Measurements from ENCODE around the gene MINDY4. TPM values are rescaled to one million over a fixed set of nuclear protein-coding genes. Genes with fewer than 3 reads are reported as not detected.
A peak's percentile ranks its signal among the peaks of the same experiment; 100 is the strongest.

The MINDY4 gene
- total and polyA plus RNA-seq, 2 of the 4 experiments (the other 2 are of a cell fraction): 1.8 to 3.6 TPM

DNA sequence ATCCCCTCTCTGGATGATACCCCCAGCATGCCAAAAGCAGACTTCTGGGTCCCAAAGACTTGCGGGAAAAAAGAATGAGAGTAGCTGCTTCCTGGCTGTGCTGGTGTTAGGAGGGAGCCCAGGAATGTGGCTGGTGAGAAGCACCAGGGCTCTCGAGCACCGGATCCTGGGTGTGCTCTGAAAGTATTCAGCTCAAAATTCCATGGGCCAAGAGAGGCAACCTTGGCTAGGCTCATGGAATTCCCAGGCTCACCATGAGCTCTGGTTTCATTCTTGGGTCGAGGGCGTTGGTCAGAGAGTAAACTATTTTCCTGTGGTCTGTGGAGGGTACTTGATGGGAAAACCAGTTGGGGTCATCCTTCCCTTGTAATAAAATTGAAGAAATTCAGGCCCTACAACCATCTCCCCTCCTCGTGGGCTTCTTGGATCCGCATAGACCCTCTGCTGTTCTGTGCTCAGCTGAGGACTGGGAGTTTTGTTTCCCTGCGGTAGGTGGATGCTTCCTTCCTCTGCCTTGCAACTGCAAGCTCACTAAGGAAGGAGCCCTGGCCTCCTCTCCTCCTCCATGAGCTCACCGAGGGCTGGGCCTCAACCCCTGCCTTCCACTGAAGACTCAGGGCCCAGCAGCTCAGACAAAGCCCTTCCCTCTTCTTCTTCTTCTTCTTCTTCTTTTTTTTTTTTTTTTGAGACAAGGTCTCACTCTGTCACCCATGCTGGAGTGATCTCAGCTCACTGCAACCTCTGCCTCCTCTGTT lies 106.0 kb downstream of the MINDY4 start:
- no CpG with 5 or more reads among the region's 9 CpGs for WGBS, 2 experiments (ENCODE audit: extremely low coverage in 2 of 2, insufficient read length in 1 of 2)
- Histone ChIP-seq H4K91ac (ENCODE audit: insufficient read depth, low read depth, low read length) (no peak overlapping the region), H2AFZ (replicated peaks; ENCODE audit: low read length, poor library complexity) (peak overlapping the region; percentile 6), H3K14ac (replicated peaks; ENCODE audit: low read depth, low read length) (no peak overlapping the region), H3K9ac (ENCODE audit: low read depth, low read length) (no peak overlapping the region), H3K79me1 (ENCODE audit: low read depth in 1 of 2, low read length in 2 of 2) (no peaks in the 10 kb centered on the region), H3K9me3 (ENCODE audit: control insufficient read depth, insufficient read depth, low read length) (peaks cover 5% of the 10 kb centered on the region; the same call in 1 of the 2 replicates), H2AK9ac (replicated peaks; ENCODE audit: low read depth, low read length, poor library complexity) (peak overlapping the region; percentile 17), H2BK15ac (ENCODE audit: low read depth, low read length) (no peak overlapping the region), H3K4me3 (ENCODE audit: insufficient read depth, low read depth, low read length) (no peak overlapping the region), H2BK120ac (ENCODE audit: low read depth, low read length) (no peak overlapping the region), H3K56ac (ENCODE audit: extremely low read depth, insufficient read depth, low read length) (no peak overlapping the region), H2BK20ac (ENCODE audit: low read depth, low read length) (no peak overlapping the region), H2AK5ac (ENCODE audit: low read depth, low read length) (no peak overlapping the region), H3K36me3 (ENCODE audit: control insufficient read depth, insufficient read depth, low read length) (peaks cover 4% of the 10 kb centered on the region), H3K23ac (ENCODE audit: low read depth, low read length) (no peak overlapping the region), H2BK5ac (ENCODE audit: low read depth, low read length, poor library complexity, severe bottlenecking) (no peak overlapping the region), H4K20me1 (ENCODE audit: insufficient read depth, low read length) (no peaks in the 10 kb centered on the region), H3K27me3 (ENCODE audit: control insufficient read depth, insufficient read depth, low read length) (no peaks in the 10 kb centered on the region), H3K4me1 (ENCODE audit: control insufficient read depth, insufficient read depth, low read length) (0 out of 2 replicates have a peak, but pooled peaks cover 3% of the 10 kb centered on the region), H3K27ac (ENCODE audit: insufficient read depth, low read length) (no peak overlapping the region), H3K4ac (ENCODE audit: low read depth, low read length) (no peak overlapping the region), H4K8ac (ENCODE audit: low read depth in 2 of 2, low read length in 2 of 2) (no peak overlapping the region), H3K4me2 (ENCODE audit: low read depth, low read length) (no peak overlapping the region), H3K9me1 (ENCODE audit: insufficient read depth, low read length) (no peaks in the 10 kb centered on the region; the same call in 1 of the 2 replicates), H4K5ac (ENCODE audit: low read depth, low read length) (no peak overlapping the region), H3K18ac (ENCODE audit: low read depth, low read length) (no peak overlapping the region)
- ATAC-seq (ENCODE audit: low read depth) (peak; percentile 40; the same call in 1 of the 2 replicates), DNase-seq (no peak)
- POLR2A ChIA-PET (ENCODE audit: unreplicated experiment): no interaction called here
- CTCF ChIA-PET: interaction anchor here (0.9 kb wide), 1 partner anchor 10 kb away, joined by 3 read pairs; no protein-coding TSS in a partner anchor
- intact Hi-C loops (cut with micrococcal nuclease): no loop called here
- in situ Hi-C loops (cut with MboI; ENCODE audit: low sequenced_read_pairs): no loop called here
- dilution Hi-C loops (cut with HindIII; ENCODE audit: low sequenced_read_pairs, unreplicated experiment): no loop called here
- no TSS peak for BruUV-seq (replicated peaks)
- TF ChIP-seq RAD21 (IDR thresholded peaks at IDR 0.05; ENCODE audit: low read length) (no peak), MAZ (IDR thresholded peaks at IDR 0.05; ENCODE audit: borderline replicate concordance, low read depth, low read length) (no peak), BHLHE40 (IDR thresholded peaks at IDR 0.05; ENCODE audit: low read depth, low read length) (no peak), FOS (IDR thresholded peaks at IDR 0.05; ENCODE audit: low read depth, low read length) (no peak), CEBPB (IDR thresholded peaks at IDR 0.05; ENCODE audit: low read depth, low read length) (no peak), POLR2A (IDR thresholded peaks at IDR 0.05; ENCODE audit: low read depth, low read length) (no peak), CHD1 (IDR thresholded peaks at IDR 0.05; ENCODE audit: low read depth, low read length) (no peak), RCOR1 (IDR thresholded peaks at IDR 0.05; ENCODE audit: insufficient replicate concordance, low read length) (no peak), MAFK (IDR thresholded peaks at IDR 0.05; ENCODE audit: low read depth, low read length) (no peak), RFX5 (IDR thresholded peaks at IDR 0.05; ENCODE audit: low read depth, low read length) (no peak), SMC3 (IDR thresholded peaks at IDR 0.05; ENCODE audit: low read depth, low read length) (no peak), MXI1 (IDR thresholded peaks at IDR 0.05; ENCODE audit: borderline replicate concordance, low read depth, low read length) (no peak)
- TF ChIP-seq, protein P1, sequence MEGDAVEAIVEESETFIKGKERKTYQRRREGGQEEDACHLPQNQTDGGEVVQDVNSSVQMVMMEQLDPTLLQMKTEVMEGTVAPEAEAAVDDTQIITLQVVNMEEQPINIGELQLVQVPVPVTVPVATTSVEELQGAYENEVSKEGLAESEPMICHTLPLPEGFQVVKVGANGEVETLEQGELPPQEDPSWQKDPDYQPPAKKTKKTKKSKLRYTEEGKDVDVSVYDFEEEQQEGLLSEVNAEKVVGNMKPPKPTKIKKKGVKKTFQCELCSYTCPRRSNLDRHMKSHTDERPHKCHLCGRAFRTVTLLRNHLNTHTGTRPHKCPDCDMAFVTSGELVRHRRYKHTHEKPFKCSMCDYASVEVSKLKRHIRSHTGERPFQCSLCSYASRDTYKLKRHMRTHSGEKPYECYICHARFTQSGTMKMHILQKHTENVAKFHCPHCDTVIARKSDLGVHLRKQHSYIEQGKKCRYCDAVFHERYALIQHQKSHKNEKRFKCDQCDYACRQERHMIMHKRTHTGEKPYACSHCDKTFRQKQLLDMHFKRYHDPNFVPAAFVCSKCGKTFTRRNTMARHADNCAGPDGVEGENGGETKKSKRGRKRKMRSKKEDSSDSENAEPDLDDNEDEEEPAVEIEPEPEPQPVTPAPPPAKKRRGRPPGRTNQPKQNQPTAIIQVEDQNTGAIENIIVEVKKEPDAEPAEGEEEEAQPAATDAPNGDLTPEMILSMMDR (conservative IDR thresholded peaks at IDR 0.05; ENCODE audit: low read depth, low read length): no peak
- TF ChIP-seq, protein P2, sequence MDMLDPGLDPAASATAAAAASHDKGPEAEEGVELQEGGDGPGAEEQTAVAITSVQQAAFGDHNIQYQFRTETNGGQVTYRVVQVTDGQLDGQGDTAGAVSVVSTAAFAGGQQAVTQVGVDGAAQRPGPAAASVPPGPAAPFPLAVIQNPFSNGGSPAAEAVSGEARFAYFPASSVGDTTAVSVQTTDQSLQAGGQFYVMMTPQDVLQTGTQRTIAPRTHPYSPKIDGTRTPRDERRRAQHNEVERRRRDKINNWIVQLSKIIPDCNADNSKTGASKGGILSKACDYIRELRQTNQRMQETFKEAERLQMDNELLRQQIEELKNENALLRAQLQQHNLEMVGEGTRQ (IDR thresholded peaks at IDR 0.05; ENCODE audit: low read depth, low read length): no peak
- TF ChIP-seq, protein P3, sequence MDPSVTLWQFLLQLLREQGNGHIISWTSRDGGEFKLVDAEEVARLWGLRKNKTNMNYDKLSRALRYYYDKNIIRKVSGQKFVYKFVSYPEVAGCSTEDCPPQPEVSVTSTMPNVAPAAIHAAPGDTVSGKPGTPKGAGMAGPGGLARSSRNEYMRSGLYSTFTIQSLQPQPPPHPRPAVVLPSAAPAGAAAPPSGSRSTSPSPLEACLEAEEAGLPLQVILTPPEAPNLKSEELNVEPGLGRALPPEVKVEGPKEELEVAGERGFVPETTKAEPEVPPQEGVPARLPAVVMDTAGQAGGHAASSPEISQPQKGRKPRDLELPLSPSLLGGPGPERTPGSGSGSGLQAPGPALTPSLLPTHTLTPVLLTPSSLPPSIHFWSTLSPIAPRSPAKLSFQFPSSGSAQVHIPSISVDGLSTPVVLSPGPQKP (IDR thresholded peaks at IDR 0.05; ENCODE audit: borderline replicate concordance, low read depth, low read length): no peak

Measured in IMR-90 (cell line).